Left hindlimb (tissue), 1 donor: ENCODE data around the gene ZNF804A.
"Not testable (repeated sequence)": the region's sequence is repeated elsewhere in the genome, so short reads cannot be mapped to it uniquely, and the experiment has no call there.

Experiments used
- DNase-seq: peaks from one replicate; pipeline ENCODE4 v3.0.0-alpha.2; 2018

ZNF804A gene

GRCh38 chr2:184835398-184835715, 237.0 kb downstream of the ZNF804A start:
- no peak for DNase-seq

GRCh38 chr2:184847331-184847730, 249.0 kb downstream of the ZNF804A start:
- DNase-seq = no peak

GRCh38 chr2:184849516-184849915, 251.2 kb downstream of the ZNF804A start:
- no peak for DNase-seq

GRCh38 chr2:184851576-184851975, 253.2 kb downstream of the ZNF804A start:
- no peak for DNase-seq

- no peak for DNase-seq
Measured at GRCh38 chr2:184859187-184859586, 260.9 kb downstream of the ZNF804A start.

- DNase-seq = no peak
Measured at GRCh38 chr2:184860744-184861143, 262.4 kb downstream of the ZNF804A start.

- DNase-seq = no peak
Measured at GRCh38 chr2:184875212-184875611, 276.9 kb downstream of the ZNF804A start.

GRCh38 chr2:184875911-184876310, 277.6 kb downstream of the ZNF804A start:
- DNase-seq = no peak

- DNase-seq = no peak
Measured at GRCh38 chr2:184877909-184878308, 279.6 kb downstream of the ZNF804A start.

GRCh38 chr2:184879671-184880070, 281.3 kb downstream of the ZNF804A start:
- DNase-seq = no peak

GRCh38 chr2:184886585-184886984, 288.3 kb downstream of the ZNF804A start:
- not testable (repeated sequence) for DNase-seq

GRCh38 chr2:184890311-184890710, 292.0 kb downstream of the ZNF804A start:
- DNase-seq = no peak

GRCh38 chr2:184904991-184905390, 306.7 kb downstream of the ZNF804A start:
- DNase-seq = no peak

GRCh38 chr2:184906160-184906559, 307.8 kb downstream of the ZNF804A start:
- no peak for DNase-seq

GRCh38 chr2:184906709-184907108, 308.4 kb downstream of the ZNF804A start:
- no peak for DNase-seq

- DNase-seq = no peak
Measured at GRCh38 chr2:184908966-184909365, 310.6 kb downstream of the ZNF804A start.

- DNase-seq = no peak
Measured at GRCh38 chr2:184920451-184920965, 322.2 kb downstream of the ZNF804A start.

GRCh38 chr2:184921676-184922075, 323.3 kb downstream of the ZNF804A start:
- DNase-seq = no peak

GRCh38 chr2:184923751-184924150, 325.4 kb downstream of the ZNF804A start:
- no peak for DNase-seq

- DNase-seq = no peak
Measured at GRCh38 chr2:184927040-184927439, 328.7 kb downstream of the ZNF804A start.

- DNase-seq = no peak
Measured at GRCh38 chr2:184936761-184937160, 338.4 kb downstream of the ZNF804A start.

- no peak for DNase-seq
Measured at GRCh38 chr2:184938221-184938985, 340.1 kb downstream of the ZNF804A start.

GRCh38 chr2:184945326-184945725, 347.0 kb downstream of the ZNF804A start:
- no peak for DNase-seq

GRCh38 chr2:184945824-184946223, 347.5 kb downstream of the ZNF804A start:
- no peak for DNase-seq

- DNase-seq = no peak
Measured at GRCh38 chr2:184956856-184957255, 358.5 kb downstream of the ZNF804A start.
